Breast epithelium (tissue), 3 donors: ENCODE results near the gene GUCY2F.

Experiments
- CTCF ChIP-seq, 3 donors: fragments of 450-650 bp; IDR thresholded peaks; one replicate each; pipeline ENCODE4 v1.5.1; 2016 to 2017; ENCODE audit warnings: antibody characterized with exemption in 3 of 3, mild to moderate bottlenecking in 3 of 3, moderate library complexity in 3 of 3
- POLR2A ChIP-seq: fragments of 450-650 bp; IDR thresholded peaks from one replicate; pipeline ENCODE4 v1.6.1; 2016; ENCODE audit warnings: antibody characterized with exemption, mild to moderate bottlenecking, moderate library complexity

DNA sequence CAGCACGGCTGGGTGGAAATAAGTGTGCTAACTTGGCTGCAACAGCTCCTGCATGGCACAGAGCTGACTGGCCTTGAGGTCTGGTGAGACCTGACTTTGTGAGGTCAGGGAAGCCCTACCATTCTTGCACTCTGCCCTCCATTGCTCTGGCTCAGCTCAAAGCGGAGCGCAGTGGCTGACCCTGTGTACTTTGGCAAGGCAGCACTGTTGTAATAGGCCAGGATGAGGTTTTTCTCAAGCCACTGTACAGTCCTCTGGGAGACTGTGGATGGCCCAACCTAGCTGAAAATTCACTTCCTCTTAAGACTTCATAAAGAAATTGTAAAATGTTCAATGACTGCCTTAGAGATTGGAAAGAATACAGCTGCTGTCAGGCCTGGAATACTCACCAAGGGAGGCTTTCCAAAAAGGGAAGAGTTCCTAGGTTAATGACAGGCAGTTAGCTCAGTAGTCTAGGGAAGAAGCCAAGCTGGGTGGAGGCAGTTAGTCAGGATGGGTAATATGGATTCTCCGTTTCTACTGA, 129.8 kb downstream of the GUCY2F start:
- TF ChIP-seq POLR2A (no peak), CTCF (IDR thresholded peaks at IDR 0.05) (no peak)
